Calu3 (cell line): ENCODE measurements around the gene TTC34. TPM values are rescaled to one million over a fixed set of nuclear protein-coding genes. Genes with fewer than 3 reads are reported as not detected.

Experiments used
- BruUV-seq: library from RNA; stranded (reverse); fragments of 400-500 nt; replicated peaks from 2 replicates; lab custom pipeline; 2021; lab: Mats Ljungman, UMichigan
- CTCF ChIA-PET: fragments of 300-600 bp; sonication (Branson Sonifier 250); formaldehyde crosslinking; loops from one replicate; lab custom pipeline; 2022; ENCODE audit warnings: antibody characterized with exemption; lab: Charles Lee
- DNase-seq: peaks from one replicate; pipeline ENCODE4 v3.0.0; 2022
- H3K27ac Mint-ChIP-seq: one replicate; pipeline ENCODE4 v1.8.0; 2022; ENCODE audit warnings: mixed read lengths; ENCODE audit not compliant: unreplicated experiment
- H3K27me3 Mint-ChIP-seq: one replicate; pipeline ENCODE4 v1.8.0; 2022; ENCODE audit warnings: mixed read lengths; ENCODE audit not compliant: unreplicated experiment
- H3K36me3 Mint-ChIP-seq: one replicate; pipeline ENCODE4 v1.8.0; 2022; ENCODE audit warnings: mild to moderate bottlenecking, moderate library complexity, mixed read lengths; ENCODE audit not compliant: insufficient read depth, unreplicated experiment
- H3K4me1 Mint-ChIP-seq: one replicate; pipeline ENCODE4 v1.8.0; 2022; ENCODE audit warnings: mild to moderate bottlenecking, low read depth, mixed read lengths; ENCODE audit not compliant: unreplicated experiment
- H3K4me3 Mint-ChIP-seq: one replicate; pipeline ENCODE4 v1.8.0; 2022; ENCODE audit warnings: mild to moderate bottlenecking, low read depth, moderate library complexity, mixed read lengths; ENCODE audit not compliant: unreplicated experiment
- H3K9me3 Mint-ChIP-seq: one replicate; pipeline ENCODE4 v1.8.0; 2022; ENCODE audit warnings: low read depth, mixed read lengths; ENCODE audit not compliant: unreplicated experiment
- CTCF ChIP-seq: fragments of 200-600 bp; IDR thresholded peaks from one replicate; pipeline ENCODE4 v1.8.0; 2022; ENCODE audit warnings: antibody characterized with exemption; ENCODE audit not compliant: unreplicated experiment
- intact Hi-C: fragments of 100-400 bp; cut with micrococcal nuclease; formaldehyde crosslinking; loops from one replicate; pipeline ENCODE4 v1.10.0; 2022; ENCODE audit not compliant: unreplicated experiment
- total RNA-seq: library from RNA; stranded (reverse); gene quantifications from 2 replicates; pipeline ENCODE4 v1.2.3, GENCODE V29; 2022

Gene TTC34
- total RNA-seq, 1 experiment from 2014 or later, result 1.3 TPM

DNA sequence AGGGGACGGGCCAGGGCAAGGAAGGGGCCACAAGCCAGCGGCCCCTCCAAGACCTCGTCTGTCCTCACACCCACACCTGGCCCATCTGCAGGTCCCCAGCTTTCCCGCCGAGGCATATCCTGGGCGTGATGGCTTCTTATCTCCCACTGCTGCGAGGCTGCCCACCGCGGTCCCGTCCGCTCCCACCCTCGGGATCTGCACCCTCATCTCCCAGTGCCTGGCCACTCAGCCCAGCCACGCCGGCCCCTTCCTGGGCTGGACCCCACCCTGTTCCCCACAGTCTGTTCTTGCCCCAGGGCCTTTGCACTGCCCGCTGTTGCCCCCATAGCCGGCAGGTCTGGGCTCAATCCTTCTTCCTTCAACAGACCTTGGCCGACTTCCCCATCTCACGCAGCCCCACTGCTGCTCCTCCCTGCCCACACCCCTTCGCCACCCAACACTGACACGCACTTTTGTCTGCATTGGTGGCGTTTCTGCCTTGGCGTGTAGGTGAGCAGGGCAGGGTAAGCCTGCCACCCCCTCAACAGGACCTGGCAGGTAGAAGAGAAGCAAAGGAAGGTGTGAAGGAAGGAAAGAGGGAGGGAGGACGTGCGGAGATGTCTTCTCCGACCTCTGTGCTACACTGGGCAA lies 4.4 kb upstream of the TTC34 start:
- no peak for DNase-seq
- Mint-ChIP-seq H3K9me3 (no peaks in the 10 kb centered on the region), H3K4me1 (no peaks in the 10 kb centered on the region), H3K27ac (no peak overlapping the region), H3K36me3 (no peaks in the 10 kb centered on the region), H3K27me3 (peaks cover 32% of the 10 kb centered on the region), H3K4me3 (no peak overlapping the region)
- BruUV-seq, result no TSS peak
- intact Hi-C loops, result no loop called here
- CTCF ChIA-PET, result interaction anchor here (0.6 kb wide), 1 partner anchor 20 kb away, joined by 3 read pairs; no protein-coding TSS in a partner anchor
- no peak for TF ChIP-seq CTCF

DNA sequence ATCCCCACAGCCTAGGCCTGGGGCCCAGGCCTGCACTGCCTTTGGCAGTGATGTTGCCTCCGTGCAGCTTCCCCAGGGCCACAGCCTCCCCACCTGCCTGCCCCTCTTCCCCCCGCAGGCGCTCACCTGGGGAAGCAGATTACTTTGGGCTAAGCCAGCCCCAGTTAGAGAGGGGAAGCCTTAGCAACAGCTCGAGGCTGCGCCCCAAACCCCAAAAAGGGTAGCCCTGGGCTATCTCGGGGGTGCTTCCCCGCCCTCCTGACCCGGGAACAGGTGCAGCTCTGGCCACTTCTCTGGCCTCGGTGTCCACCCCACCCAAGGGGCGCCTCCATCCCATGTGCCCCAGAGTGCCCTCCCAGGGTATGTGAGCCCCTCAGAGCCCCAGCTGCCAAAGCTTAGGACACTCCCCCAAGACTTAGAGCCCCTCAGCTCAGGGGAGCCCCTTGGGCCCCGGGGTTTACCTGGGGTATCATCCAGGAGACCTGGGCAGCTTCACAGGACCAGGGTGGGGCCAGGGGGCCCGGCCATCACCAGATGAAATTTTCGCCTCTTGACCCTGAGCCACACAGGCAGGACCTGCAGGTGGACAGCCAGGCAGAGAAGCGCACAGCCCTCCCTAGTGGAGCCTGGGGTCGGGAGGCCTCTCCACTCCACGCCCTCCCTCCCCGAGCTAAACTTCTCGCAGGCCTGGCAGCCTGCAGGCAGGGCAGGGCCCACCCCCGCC lies 3.3 kb upstream of the TTC34 start:
- peaks cover 35% of the 10 kb centered on the region for H3K27me3 Mint-ChIP-seq
- H3K36me3 Mint-ChIP-seq, result no peaks in the 10 kb centered on the region
- no peak overlapping the region for H3K27ac Mint-ChIP-seq
- no peaks in the 10 kb centered on the region for H3K9me3 Mint-ChIP-seq
- BruUV-seq, result no TSS peak
- H3K4me1 Mint-ChIP-seq, result no peaks in the 10 kb centered on the region
- no peak for TF ChIP-seq CTCF
- CTCF ChIA-PET, result no interaction called here
- DNase-seq, result no peak
- intact Hi-C loops, result no loop called here
- H3K4me3 Mint-ChIP-seq, result no peak overlapping the region

GRCh38 chr1:2803931-2804627 lies 2.6 kb upstream of the TTC34 start:
- H3K36me3 Mint-ChIP-seq, result no peaks in the 10 kb centered on the region
- intact Hi-C loops, result no loop called here
- no peaks in the 10 kb centered on the region for H3K9me3 Mint-ChIP-seq
- no peaks in the 10 kb centered on the region for H3K4me1 Mint-ChIP-seq
- CTCF ChIA-PET, result no interaction called here
- DNase-seq, result no peak
- no TSS peak for BruUV-seq
- no peak for TF ChIP-seq CTCF
- peaks cover 42% of the 10 kb centered on the region for H3K27me3 Mint-ChIP-seq
- no peak overlapping the region for H3K27ac Mint-ChIP-seq
- no peak overlapping the region for H3K4me3 Mint-ChIP-seq

GRCh38 chr1:2803086-2803930 lies 1.8 kb upstream of the TTC34 start:
- BruUV-seq, result no TSS peak
- H3K36me3 Mint-ChIP-seq, result no peaks in the 10 kb centered on the region
- no peak overlapping the region for H3K27ac Mint-ChIP-seq
- DNase-seq, result no peak
- intact Hi-C loops, result no loop called here
- CTCF ChIA-PET, result no interaction called here
- H3K4me1 Mint-ChIP-seq, result no peaks in the 10 kb centered on the region
- no peaks in the 10 kb centered on the region for H3K9me3 Mint-ChIP-seq
- peaks cover 42% of the 10 kb centered on the region for H3K27me3 Mint-ChIP-seq
- H3K4me3 Mint-ChIP-seq, result no peak overlapping the region
- TF ChIP-seq CTCF, result no peak
